ENCODE results near the gene IP6K3.

- TF ChIP-seq POLR2A (IDR thresholded peaks at IDR 0.05) = no peak
- TF ChIP-seq CTCF (IDR thresholded peaks at IDR 0.05) = no peak
- no peak for TF ChIP-seq POLR2AphosphoS5 (IDR thresholded peaks at IDR 0.05; ENCODE audit: insufficient read depth in 1 of 2, low read depth in 1 of 2)
Measured at GRCh38 chr6:33708516-33709204, 38.0 kb downstream of the IP6K3 start.

Data from vagina (tissue), 2 donors.